ENCODE data around the gene TSTD1. TPM values are rescaled to one million over a fixed set of nuclear protein-coding genes. Genes with fewer than 3 reads are reported as not detected.
A peak's percentile ranks its signal among the peaks of the same experiment; 100 is the strongest.

Gene TSTD1, protein sequence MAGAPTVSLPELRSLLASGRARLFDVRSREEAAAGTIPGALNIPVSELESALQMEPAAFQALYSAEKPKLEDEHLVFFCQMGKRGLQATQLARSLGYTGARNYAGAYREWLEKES
- total RNA-seq, result 0.72 and 1.8 TPM in 2 replicates

DNA sequence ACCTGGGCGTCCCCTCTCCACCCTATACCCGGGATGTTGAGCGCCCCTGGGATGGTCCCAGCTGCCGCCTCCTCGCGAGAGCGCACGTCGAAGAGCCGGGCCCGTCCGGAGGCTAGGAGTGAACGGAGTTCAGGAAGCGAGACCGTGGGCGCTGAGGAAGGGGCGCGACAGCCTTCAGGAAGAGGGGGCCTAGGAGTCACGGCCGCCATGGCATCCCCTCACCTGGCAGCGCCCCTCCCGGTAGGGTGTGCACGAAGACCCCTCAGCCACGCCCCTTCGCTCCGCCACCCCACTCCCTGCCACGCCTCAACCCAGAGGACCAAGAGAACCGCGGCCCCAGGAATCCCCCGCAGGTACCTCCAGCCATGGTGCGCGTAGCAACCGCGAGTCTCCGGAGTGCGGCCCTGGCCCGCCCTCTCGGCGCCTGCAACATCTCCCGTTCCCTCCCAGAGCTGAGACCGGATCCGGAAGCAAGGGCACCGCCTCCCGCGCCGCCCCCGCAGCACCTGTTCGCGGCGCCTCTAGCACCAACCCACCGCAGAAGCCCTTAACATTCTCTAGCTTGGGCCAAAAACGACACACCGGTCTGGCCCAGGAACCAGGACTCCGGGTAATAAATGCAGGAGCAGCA lies at the start of gene TSTD1:
TSS of gene TSTD1 (minus strand) at position 442 of the 631 bp plus-strand sequence. CDS start at position 367, 75 bp downstream.
- H3K4me2 ChIP-seq (ENCODE audit: insufficient read depth, low read length), result no peak within 1 kb of the TSS
- H3K27me3 ChIP-seq (ENCODE audit: insufficient read depth, low read length), result no peaks in the 10 kb centered on the region
- peak within 1 kb of the TSS; percentile 46 for H3K4me3 ChIP-seq (ENCODE audit: insufficient read depth, low read length)
- peaks cover 12% of the 10 kb centered on the region for H3K79me2 ChIP-seq (ENCODE audit: insufficient read depth, low read length)
- H4K20me1 ChIP-seq (ENCODE audit: insufficient read depth, low read length), result peaks cover 2% of the 10 kb centered on the region
- peak; percentile 65 for DNase-seq (ENCODE audit: insufficient read length, low spot score, missing footprints)
- H2AFZ ChIP-seq (ENCODE audit: low read length), result no peak within 1 kb of the TSS
- no peaks in the 10 kb centered on the region for H3K4me1 ChIP-seq (ENCODE audit: insufficient read depth, low read length)
- TF ChIP-seq, protein P1, sequence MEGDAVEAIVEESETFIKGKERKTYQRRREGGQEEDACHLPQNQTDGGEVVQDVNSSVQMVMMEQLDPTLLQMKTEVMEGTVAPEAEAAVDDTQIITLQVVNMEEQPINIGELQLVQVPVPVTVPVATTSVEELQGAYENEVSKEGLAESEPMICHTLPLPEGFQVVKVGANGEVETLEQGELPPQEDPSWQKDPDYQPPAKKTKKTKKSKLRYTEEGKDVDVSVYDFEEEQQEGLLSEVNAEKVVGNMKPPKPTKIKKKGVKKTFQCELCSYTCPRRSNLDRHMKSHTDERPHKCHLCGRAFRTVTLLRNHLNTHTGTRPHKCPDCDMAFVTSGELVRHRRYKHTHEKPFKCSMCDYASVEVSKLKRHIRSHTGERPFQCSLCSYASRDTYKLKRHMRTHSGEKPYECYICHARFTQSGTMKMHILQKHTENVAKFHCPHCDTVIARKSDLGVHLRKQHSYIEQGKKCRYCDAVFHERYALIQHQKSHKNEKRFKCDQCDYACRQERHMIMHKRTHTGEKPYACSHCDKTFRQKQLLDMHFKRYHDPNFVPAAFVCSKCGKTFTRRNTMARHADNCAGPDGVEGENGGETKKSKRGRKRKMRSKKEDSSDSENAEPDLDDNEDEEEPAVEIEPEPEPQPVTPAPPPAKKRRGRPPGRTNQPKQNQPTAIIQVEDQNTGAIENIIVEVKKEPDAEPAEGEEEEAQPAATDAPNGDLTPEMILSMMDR (IDR thresholded peaks at IDR 0.05; ENCODE audit: extremely low read depth, low read depth, low read length), result no peak
- peaks cover 45% of the 10 kb centered on the region for H3K36me3 ChIP-seq (ENCODE audit: insufficient read depth, low read length)
- H3K27ac ChIP-seq (ENCODE audit: low read depth, low read length), result no peak within 1 kb of the TSS
- H3K9me3 ChIP-seq (ENCODE audit: low read depth, low read length), result no peaks in the 10 kb centered on the region

DNA sequence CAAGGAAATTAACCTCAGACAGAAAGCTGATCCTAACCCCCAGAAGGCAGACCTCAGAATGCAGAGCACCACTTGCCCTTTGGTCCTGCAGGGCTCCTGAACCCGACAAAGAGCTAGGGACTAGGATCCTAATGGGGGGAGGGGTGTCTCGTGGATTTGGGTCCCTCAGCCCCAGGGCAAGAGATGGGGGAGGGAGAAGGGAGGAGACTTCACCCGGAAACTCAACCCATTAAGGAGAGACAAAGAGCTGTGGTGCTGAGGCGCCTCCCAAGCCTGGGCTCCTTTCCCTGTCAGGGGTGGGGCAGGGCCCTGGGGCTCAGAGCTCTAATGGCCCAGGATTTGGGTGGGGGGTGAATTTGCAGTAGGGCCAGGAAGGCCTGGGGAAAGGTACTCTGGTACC lies 47.7 kb upstream of the TSTD1 start:
- no peaks in the 10 kb centered on the region for H3K27me3 ChIP-seq (ENCODE audit: insufficient read depth, low read length)
- H3K4me1 ChIP-seq (ENCODE audit: insufficient read depth, low read length), result peaks cover 38% of the 10 kb centered on the region
- H4K20me1 ChIP-seq (ENCODE audit: insufficient read depth, low read length), result no peaks in the 10 kb centered on the region
- H3K36me3 ChIP-seq (ENCODE audit: insufficient read depth, low read length), result no peaks in the 10 kb centered on the region
- H3K27ac ChIP-seq (ENCODE audit: low read depth, low read length), result no peak overlapping the region
- no peak overlapping the region for H3K4me2 ChIP-seq (ENCODE audit: insufficient read depth, low read length)
- no peak for DNase-seq (ENCODE audit: insufficient read length, low spot score, missing footprints)
- H3K4me3 ChIP-seq (ENCODE audit: insufficient read depth, low read length), result no peak overlapping the region
- H3K79me2 ChIP-seq (ENCODE audit: insufficient read depth, low read length), result no peaks in the 10 kb centered on the region
- TF ChIP-seq, protein P1 (IDR thresholded peaks at IDR 0.05; ENCODE audit: extremely low read depth, low read depth, low read length), result no peak
- H2AFZ ChIP-seq (ENCODE audit: low read length), result no peak overlapping the region
- H3K9me3 ChIP-seq (ENCODE audit: low read depth, low read length), result no peaks in the 10 kb centered on the region

DNA sequence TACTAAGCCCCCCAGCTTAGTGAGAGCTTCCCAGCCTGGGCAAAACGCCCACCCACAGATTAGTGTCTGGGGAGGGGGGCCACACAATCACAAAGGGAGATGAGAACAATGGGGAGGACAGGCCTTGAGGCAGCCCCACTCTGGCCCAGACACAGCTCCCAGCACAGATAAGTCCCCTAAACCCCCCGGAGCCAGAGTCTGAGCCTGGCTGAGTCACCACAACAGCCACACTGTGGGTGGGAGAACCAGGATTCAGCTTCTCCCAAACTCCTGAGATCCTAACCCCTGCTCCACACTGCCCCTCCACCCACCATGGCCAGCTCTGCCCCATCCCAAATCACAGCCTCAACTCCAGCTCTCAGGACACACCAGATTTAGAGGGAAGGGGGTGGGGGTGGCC lies 46.4 kb upstream of the TSTD1 start:
- Histone ChIP-seq H3K9me3 (ENCODE audit: low read depth, low read length) (no peaks in the 10 kb centered on the region), H3K36me3 (ENCODE audit: insufficient read depth, low read length) (no peaks in the 10 kb centered on the region), H3K27ac (ENCODE audit: low read depth, low read length) (peak overlapping the region; percentile 42), H4K20me1 (ENCODE audit: insufficient read depth, low read length) (no peaks in the 10 kb centered on the region), H3K4me3 (ENCODE audit: insufficient read depth, low read length) (no peak overlapping the region), H3K4me1 (ENCODE audit: insufficient read depth, low read length) (peaks cover 47% of the 10 kb centered on the region), H2AFZ (ENCODE audit: low read length) (peak overlapping the region; percentile 32), H3K4me2 (ENCODE audit: insufficient read depth, low read length) (no peak overlapping the region), H3K27me3 (ENCODE audit: insufficient read depth, low read length) (no peaks in the 10 kb centered on the region), H3K79me2 (ENCODE audit: insufficient read depth, low read length) (no peaks in the 10 kb centered on the region)
- TF ChIP-seq, protein P1 (IDR thresholded peaks at IDR 0.05; ENCODE audit: extremely low read depth, low read depth, low read length), result no peak
- DNase-seq (ENCODE audit: insufficient read length, low spot score, missing footprints), result peak; percentile 83

DNA sequence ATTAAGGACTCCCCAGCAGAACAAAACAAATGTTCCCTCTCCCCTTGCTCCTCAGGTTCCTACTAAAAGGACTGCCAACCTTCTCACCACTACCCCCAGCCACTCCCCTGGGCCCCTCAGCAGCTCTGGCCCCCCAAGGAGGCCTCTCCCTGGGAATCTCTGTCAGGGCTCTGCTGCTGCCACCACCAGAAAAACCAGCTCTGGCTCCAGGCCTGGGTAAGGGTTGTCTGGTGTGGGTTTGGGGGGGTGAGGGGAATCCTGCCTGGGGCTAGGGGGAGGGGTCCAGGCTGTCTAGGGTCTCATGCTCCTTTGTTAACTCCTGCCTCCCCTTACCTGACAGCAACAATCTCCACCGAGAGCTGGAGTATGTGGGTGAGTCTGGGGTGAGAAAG lies 45.8 kb upstream of the TSTD1 start:
- peaks cover 48% of the 10 kb centered on the region for H3K4me1 ChIP-seq (ENCODE audit: insufficient read depth, low read length)
- H3K36me3 ChIP-seq (ENCODE audit: insufficient read depth, low read length), result no peaks in the 10 kb centered on the region
- no peak overlapping the region for H3K4me2 ChIP-seq (ENCODE audit: insufficient read depth, low read length)
- H3K79me2 ChIP-seq (ENCODE audit: insufficient read depth, low read length), result no peaks in the 10 kb centered on the region
- no peak overlapping the region for H2AFZ ChIP-seq (ENCODE audit: low read length)
- H3K27ac ChIP-seq (ENCODE audit: low read depth, low read length), result peak overlapping the region; percentile 80
- H3K27me3 ChIP-seq (ENCODE audit: insufficient read depth, low read length), result no peaks in the 10 kb centered on the region
- H3K9me3 ChIP-seq (ENCODE audit: low read depth, low read length), result no peaks in the 10 kb centered on the region
- H4K20me1 ChIP-seq (ENCODE audit: insufficient read depth, low read length), result no peaks in the 10 kb centered on the region
- TF ChIP-seq, protein P1 (IDR thresholded peaks at IDR 0.05; ENCODE audit: extremely low read depth, low read depth, low read length), result no peak
- H3K4me3 ChIP-seq (ENCODE audit: insufficient read depth, low read length), result no peak overlapping the region
- DNase-seq (ENCODE audit: insufficient read length, low spot score, missing footprints), result no peak

Measured in osteoblast (primary cell).